Measurements from ENCODE around the gene PTGER1. TPM values are rescaled to one million over a fixed set of nuclear protein-coding genes. Genes with fewer than 3 reads are reported as not detected.

Gene PTGER1
- polyA plus RNA-seq, 3 donors = 0.18 to 1.9 TPM; not detected in 1

GRCh38 chr19:14432791-14433553 lies 42.2 kb downstream of the PTGER1 start, which contains the start of gene PKN1:
TSS of gene PKN1 (plus strand) at chr19:14433306. CDS start at chr19:14433522, 216 bp downstream.
- WGBS, 3 donors = 3 to 5% (median 4%) methylated on average over 32 to 85 of the region's 85 CpGs
- no peak within 1 kb of the TSS for H3K27ac ChIP-seq (ENCODE audit: low read depth, low read length)

GRCh38 chr19:14430712-14431111 lies 44.4 kb downstream of the PTGER1 start:
- 64 to 78% (median 72%) methylated on average over 3 of the region's 3 CpGs for WGBS, 3 donors
- H3K27ac ChIP-seq (ENCODE audit: low read depth, low read length) = no peak overlapping the region

GRCh38 chr19:14428882-14429416 lies 46.2 kb downstream of the PTGER1 start:
- no peak overlapping the region for H3K27ac ChIP-seq (ENCODE audit: low read depth, low read length)
- 60 to 87% (median 74%) methylated on average over 4 of the region's 4 CpGs for WGBS, 3 donors

- 67 to 83% (median 76%) methylated on average over 2 of the region's 2 CpGs for whole genome bisulfite sequencing, 3 donors
Observed at GRCh38 chr19:14427461-14427860, 47.7 kb downstream of the PTGER1 start.

DNA sequence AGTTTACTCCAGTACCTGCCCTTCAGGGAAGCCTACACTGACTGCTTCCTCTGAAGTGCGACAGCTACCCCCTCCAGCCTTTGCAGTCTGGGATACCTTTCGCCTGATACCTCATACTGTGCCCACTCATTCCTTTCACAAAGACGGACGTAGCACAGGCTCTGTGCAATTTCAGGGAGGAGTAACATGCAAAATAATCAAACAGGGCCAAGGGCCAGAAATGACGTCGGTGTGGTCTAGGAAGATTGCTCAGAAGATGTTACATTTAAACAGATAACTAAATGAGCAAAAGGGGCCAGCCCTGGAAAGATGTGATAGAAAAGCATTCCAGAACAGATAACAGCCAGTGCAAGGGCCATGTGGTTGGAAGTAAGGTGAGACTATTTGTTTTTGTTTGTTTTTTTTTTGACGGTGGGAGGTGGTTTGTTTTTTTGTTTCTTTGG lies 49.4 kb downstream of the PTGER1 start:
- no peak overlapping the region for H3K27ac ChIP-seq (ENCODE audit: low read depth, low read length)
- 66 to 75% (median 68%) methylated on average over 7 of the region's 7 CpGs for WGBS, 3 donors

More at GRCh38 chr19:14427461-14427860, 47.7 kb downstream of the PTGER1 start:
- no peak overlapping the region for H3K27ac ChIP-seq (ENCODE audit: low read depth, low read length)

Other genes with a start within 250 kb of the PTGER1 start
- gene ADGRE5, start 93.9 kb downstream of the PTGER1 start, polyA plus RNA-seq = 10 to 100 TPM; 17.3 to 42.1 (median 38.6) TPM
- 10 to 100 TPM; 27.3 to 76.8 (median 65.3) TPM for gene DDX39A, start 56.0 kb downstream of the PTGER1 start, polyA plus RNA-seq
- 10 to 100 TPM; 35.8 to 99.0 (median 66.4) TPM for gene PKN1, start 42.0 kb downstream of the PTGER1 start, polyA plus RNA-seq
- gene GIPC1, start 20.8 kb upstream of the PTGER1 start, polyA plus RNA-seq = 10 to 100 TPM; 34.6 to 80.5 (median 53.6) TPM
- gene DNAJB1, start 43.0 kb upstream of the PTGER1 start, polyA plus RNA-seq = 100 to 1,000 TPM in 2 of 3 donors, 10 to 100 TPM in 1; 31.4 to 285 (median 166) TPM
- gene TECR, start 54.2 kb upstream of the PTGER1 start, polyA plus RNA-seq = 100 to 1,000 TPM in 2 of 3 donors, 10 to 100 TPM in 1; 82.2 to 242 (median 129) TPM
- gene NDUFB7, start 96.7 kb upstream of the PTGER1 start, polyA plus RNA-seq = 100 to 1,000 TPM; 321 to 644 (median 417) TPM
- under 1 TPM in 2 of 3 donors, not detected in 1; 0.15 TPM for gene CLEC17A, start 107.7 kb upstream of the PTGER1 start, polyA plus RNA-seq
- gene ADGRE3, start 199.5 kb upstream of the PTGER1 start, polyA plus RNA-seq = under 1 TPM in 1 of 3 donors, not detected in 2; 0.55 TPM
- gene ZNF333, start 214.7 kb upstream of the PTGER1 start, polyA plus RNA-seq = 10 to 100 TPM in 2 of 3 donors, 1 to 10 TPM in 1; 6.4 to 12.7 (median 11.8) TPM